Measurements from ENCODE around the gene FN3KRP.
A peak's percentile ranks its signal among the peaks of the same experiment; 100 is the strongest.
"Not testable (repeated sequence)": the region's sequence is repeated elsewhere in the genome, so short reads cannot be mapped to it uniquely, and the experiment has no call there.

FN3KRP gene

DNA sequence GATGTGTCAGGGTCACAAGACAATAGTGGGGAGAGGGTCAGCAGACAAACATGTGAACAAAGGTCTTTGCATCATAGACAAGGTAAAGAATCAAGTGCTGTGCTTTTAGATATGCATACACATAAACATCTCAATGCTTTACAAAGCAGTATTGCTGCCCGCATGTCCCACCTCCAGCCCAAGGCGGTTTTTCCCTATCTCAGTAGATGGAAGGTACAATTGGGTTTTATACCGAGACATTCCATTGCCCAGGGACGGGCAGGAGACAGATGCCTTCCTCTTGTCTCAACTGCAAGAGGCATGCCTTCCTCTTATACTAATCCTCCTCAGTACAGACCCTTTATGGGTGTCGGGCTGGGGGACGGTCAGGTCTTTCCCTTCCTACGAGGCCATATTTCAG lies 28.2 kb downstream of the FN3KRP start:
- DNase-seq: not testable (repeated sequence)

DNA sequence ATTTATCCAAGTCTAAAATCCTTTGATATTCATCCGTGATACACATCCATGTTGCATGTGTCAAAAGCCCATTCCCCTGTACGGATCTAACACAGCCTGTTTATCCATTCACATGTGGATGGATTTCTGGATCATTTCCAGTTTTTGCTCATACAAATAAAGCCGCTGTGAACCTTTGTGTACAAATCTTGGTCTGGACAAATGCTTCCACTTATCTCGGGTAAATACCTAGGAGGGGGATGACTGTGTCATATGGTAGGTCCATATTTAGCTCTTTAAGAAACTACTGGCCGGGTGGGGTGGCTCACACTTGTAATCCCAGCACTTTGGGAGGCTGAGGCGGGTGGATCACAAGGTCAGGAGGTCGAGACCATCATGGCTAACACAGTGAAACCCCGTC lies 29.0 kb downstream of the FN3KRP start:
- DNase-seq: no peak

DNA sequence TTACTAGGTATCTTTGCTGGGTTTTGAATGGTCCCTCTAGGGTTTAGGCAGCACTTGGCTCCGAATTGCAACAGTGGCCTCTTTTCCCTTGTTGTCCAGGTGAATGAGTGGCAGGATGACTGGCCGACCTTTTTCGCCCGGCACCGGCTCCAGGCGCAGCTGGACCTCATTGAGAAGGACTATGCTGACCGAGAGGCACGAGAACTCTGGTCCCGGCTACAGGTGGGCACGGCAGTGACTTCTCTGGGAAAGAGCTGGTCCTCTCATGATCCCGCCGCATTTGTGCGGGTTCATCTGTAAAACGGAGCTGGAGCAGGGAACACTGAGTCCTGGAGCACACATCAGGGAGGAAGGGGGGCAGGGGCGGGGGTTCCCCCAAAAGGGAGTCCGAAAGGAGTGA lies 32.2 kb downstream of the FN3KRP start:
- DNase-seq: no peak

DNA sequence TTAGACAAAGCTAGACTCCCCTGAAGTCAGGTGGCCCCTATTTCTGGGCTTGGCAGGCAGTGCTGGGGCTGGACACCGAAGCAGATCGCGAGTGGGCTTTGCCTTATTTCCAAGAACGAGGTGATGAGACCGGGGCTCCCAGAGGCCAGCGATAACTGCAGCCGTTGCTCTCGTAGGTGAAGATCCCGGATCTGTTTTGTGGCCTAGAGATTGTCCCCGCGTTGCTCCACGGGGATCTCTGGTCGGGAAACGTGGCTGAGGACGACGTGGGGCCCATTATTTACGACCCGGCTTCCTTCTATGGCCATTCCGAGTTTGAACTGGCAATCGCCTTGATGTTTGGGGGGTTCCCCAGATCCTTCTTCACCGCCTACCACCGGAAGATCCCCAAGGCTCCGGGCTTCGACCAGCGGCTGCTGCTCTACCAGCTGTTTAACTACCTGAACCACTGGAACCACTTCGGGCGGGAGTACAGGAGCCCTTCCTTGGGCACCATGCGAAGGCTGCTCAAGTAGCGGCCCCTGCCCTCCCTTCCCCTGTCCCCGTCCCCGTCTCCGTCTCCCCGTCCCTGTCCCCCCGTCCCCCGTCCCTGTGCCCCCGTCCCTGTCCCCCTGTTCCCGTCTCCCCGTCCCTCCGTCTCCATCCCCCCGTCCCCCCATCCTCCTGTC lies 33.9 kb downstream of the FN3KRP start:
- DNase-seq: no peak

DNA sequence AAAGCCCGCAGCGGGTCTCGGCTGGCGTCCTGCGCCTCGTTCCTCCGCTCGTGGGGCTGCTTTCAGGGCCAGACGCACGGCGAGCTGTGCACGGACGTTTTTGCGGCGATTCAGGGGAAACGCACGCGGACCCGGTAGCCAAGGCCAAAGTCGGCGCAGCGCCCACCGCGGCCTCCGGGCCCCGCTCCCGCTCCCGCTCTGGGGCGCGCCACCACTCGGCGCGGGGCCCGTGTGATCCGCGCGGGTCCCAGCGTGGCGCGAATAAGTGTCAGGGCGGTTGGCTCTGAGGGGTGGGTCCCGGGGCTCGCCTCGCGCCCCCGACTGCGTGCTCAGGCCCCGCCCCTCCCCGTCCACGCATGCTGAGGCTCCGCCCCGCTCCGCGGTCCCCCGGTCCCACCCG lies 34.7 kb downstream of the FN3KRP start:
- DNase-seq: no peak

DNA sequence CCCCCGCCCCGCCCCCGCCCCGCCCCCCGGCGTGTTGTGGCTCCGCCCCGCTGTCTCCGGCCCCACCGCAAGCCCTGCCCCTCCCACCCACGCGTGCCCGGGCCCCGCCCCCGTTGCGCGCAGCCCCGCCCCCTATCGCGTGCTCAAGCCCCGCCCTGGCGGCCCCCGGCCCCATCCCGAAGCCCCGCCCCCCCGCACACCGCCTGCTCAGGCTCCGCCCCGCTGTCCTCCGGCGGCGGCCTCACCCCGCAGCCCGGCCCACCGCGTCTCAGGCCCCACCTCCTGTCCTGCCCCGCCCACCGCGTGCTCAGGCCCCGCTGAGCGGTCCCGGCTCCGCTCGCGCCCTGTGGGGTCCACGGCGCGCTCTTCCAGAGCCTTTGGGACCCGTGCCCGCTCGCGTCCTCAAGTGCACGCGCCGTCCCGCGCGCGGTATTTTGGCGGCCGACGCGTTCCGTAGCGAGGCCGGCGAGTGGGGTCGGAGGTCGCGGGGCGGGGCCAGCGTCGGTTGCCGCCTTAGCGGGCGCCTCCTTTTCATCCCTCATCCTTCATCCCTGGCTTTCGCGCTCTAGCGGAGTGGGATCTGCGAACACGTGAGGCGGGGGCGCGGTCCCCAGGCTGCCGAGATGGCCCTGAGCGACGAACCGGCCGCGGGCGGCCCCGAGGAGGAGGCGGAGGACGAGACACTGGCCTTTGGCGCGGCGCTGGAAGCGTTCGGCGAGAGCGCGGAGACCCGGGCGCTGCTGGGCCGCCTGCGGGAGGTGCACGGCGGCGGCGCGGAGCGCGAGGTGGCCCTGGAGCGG lies 35.3 kb downstream of the FN3KRP start, which contains the start of gene TBCD:
Gene TBCD, plus strand, starts transcription at position 495 of the 800 bp plus-strand sequence. Its CDS starts 129 bp downstream, at position 624.
- peak; percentile 86 for DNase-seq

DNA sequence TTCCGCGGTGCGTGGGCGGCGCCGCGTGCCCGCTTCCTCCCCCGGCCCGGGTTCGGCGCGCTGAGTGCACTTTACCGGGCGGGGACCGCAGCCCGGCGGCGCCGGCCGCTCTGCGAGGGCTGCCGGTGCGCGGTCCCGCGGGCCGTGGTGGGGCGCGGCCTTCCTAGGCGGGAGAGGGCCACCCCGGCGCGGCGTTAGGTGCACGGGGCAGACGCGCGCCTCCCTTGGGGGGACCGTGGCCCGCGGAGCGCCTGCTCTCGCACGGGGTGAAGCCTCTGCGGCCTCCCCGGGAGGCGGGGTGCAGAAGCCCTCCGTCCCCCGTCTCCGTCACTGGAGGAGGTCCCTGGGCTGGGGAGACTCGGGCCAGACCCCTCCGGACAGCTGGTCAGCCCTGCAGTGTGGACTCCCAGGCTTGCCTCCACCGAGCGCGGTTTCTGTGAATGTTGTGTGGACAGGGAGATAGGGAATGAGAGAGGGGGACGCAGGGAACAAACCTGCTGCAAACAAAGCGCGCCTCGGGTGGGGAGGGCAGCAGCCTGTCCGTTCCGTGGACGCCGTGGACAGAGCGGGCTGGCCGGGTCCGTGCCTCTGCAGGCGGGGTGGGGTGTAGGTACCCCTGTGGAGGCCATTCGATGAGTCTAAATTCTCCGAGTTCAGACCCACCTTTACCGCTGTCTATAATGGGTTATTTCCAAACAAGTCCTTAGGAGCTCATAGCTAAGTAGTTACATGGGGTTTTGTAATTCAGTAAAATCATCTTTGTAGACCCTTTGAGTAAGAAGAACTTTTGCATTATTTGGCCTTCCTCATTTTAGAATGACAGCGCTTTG lies 36.1 kb downstream of the FN3KRP start:
- no peak for DNase-seq

DNA sequence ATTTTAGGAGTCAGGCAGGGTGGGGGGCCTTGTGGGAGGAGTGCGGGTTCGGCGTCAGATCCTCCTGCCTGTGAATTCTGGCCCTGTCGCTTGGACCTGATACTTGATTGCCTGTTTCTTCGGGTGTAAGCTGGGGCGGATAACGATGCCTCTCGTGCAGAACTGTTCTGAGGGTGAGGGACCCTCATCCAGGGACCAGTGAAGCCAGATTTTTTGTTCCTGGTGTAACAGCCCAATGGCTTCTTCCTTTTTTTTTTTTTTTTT lies 36.6 kb downstream of the FN3KRP start:
- no peak for DNase-seq

DNA sequence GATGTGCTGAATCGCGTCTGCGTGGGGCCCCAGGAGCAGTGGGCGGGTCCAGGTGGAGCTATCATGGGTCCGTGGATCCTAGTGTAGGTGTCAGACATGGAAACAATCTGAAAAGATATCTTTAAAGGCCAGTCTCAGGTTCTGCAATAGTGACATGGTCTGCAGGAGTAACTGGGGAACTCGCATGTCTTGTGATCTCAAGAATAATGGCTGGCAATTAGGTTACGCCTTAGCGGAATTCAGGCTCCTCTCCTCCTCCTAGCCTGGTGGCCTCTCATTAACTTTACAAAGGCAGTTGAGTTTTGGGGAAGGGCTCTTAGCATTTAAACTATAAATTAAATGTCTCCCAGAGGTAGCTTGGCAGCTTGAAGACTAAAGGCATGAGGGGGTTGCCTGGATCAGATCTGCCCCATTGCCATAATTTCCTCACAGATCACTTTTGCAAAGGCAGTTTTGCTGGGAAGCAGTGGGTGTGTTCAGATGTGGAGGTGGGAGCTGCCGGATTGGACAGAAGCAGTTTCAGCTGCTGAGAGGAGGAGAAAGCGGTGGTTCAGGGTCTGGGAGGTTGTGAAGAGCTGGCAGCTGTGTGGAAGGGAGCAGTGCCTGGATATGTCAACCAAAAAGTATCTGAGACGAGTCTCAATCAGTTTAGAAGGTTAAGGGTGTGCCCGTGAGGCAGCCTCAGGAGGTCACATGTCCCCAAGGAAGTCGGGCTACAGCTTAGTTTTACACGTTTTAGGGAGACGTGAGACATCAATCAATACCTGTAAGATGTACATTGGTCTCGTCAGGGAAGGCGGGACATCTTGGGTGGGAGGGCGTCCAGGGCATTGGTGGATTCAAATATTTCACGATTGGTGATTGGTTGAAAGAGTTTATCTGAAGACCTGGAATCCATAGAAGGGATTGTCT lies 38.0 kb downstream of the FN3KRP start:
- DNase-seq: no peak

DNA sequence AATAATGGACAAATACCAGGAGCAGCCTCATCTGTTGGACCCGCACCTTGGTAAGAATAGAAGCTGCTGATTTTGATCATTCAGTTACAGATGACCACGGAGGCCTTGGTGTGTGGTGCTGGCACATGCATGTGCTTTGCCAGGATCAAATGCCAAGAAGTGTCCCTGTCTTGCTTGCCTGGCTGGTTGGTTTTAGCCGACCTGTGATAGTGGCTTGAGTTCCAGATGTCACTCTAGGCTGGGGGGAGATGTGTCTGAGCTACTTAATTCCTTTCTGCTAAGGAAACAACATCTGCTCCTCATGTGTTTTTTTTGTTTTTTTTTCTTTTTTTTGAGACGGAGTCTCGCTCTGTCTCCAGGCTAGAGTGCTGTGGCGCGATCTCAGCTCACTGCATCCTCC lies 39.7 kb downstream of the FN3KRP start:
- no peak for DNase-seq

DNA sequence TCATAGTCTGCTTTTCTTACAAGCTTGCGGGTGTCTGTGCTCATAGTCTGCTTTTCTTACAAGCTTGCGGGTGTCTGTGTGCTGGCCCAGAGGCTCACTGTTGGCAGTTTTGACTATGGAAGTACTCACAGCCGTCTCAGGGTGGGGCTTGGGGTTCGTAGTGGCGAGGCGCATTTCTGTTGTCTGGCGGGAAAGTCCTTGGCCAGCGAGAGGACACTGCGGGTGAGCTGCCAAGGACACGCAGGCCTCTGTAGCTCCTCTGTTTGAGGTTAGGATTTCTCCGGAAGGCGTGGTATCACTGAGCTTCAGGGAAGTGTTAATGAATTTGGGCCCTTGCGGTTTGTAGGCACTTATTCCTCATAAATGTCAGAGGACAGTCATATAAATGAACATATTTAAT lies 48.9 kb downstream of the FN3KRP start:
- DNase-seq: no peak

DNA sequence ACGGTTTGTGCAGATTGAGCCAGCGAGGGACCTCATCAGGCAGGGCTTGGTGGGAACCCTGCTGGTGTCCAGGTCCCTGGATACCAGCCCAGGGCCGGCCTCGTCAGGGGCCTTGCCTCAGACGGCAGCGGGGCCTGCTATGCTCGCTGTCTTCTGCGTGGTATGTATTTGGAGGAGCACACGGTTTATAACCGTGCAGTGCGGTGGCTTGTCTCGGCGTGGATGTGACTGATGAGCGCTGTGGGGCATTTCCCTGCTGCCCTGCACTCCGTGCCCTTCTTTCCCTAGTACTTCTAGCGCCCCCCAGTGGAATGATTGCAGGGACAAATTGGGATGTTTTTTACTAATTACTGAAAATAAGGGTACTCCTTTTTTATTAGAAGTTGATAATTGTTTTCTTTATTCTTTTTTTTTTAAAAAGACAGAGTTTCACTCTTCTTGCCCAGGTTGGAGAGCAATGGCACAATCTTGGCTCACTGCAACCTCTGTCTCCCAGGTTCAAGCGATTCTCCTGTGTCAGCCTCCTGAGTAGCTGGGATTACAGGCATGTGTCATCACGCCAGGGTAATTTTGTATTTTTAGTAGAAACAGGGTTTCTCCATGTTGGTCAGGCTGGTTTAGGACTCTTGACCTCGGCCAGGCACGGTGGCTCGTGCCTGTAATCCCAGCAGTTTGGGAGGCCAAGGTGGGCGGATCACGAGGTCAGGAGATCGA lies 50.7 kb downstream of the FN3KRP start:
- peak; percentile 47 for DNase-seq

DNA sequence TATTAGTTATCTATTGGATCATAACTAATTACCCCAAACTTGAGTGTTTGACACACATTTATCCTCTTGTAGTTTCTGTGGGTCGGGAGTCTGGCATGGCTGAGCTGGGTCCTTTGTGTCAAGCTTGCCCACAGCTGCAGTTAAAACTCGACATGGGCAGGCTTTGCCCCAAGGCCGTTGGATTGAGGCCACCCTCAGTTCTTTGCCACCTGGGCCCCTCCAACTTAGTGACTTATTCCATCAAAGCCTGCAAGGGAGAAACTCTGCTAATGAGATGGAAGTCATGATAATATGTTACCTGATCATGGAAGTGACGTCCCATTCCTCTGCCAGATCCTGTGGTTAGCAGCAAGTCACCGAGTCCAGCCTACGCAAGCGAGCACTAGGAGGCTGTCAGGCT lies 52.5 kb downstream of the FN3KRP start:
- DNase-seq: no peak

DNA sequence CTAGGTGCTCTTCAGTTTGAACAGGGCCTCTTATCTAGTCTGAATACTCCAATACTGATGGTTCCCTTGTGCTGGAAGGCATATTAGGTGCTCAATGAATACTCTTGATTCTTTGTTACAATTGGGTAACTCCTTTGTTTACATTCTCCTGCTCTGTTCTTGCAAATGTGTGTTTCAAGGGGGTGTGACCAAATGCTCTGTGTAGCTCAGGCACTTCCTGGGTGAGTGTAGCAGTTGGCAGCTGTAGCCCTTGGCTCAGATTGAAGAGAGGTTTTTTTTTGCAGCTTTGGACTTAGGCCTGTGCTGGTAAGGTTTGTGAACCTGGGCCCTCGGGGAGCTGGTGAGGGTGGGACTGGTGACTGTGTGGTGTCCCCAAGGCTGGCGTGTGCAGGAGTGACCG lies 55.5 kb downstream of the FN3KRP start:
- peak; percentile 18 for DNase-seq

DNA sequence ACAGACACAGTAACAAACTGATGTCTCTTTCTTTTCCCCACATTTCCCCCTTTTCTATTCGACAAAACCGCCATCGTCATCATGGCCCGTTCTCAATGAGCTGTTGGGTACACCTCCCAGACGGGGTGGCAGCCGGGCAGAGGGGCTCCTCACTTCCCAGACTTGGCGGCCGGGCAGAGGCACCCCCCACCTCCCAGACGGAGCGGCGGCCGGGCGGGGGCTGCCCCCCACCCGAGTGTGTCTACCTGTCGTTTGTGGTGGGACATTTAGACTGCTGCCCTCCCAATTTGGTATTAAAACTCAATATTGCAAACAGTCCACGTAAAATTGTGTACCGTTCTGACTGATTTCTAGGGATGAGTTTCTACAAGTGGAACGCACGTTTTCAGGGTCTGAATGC lies 58.0 kb downstream of the FN3KRP start:
- DNase-seq: not testable (repeated sequence)

DNA sequence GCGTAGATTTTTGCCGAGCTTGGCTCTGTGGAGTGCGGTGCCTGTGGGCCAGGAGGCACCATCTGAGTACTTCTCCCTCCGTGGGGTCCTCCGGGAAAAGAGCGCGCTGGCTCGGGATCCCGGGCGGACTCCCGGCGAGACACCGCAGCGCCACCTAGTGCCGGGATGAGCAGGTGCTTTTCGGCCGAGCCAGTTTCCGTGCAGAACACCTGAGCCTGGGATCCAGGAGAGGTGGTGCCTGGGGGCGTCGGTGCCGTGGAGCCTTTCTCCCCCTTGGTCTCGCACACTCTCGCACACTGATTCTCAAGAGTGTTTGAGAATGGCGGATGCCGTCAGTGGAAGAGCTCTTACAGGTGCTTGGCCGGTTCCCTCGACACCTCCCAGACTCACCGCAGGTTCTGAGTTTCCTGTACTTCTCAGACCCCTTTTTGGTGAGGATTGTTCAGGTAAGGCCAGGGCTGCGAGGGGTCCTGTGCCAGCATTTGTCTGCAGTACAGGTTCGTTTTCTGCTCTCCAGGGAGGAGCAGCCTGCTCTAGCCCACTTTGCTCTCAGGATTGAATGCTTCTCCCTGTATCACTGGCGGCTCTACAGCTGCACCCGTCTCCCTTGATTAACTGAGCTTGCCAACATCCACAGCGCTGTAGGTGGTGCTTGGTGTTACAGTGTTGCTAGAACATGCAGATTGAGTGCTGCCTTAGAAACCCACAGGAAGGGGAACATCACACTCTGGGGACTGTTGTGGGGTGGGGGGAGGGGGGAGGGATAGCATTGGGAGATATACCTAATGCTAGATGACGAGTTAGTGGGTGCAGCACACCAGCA lies 58.7 kb downstream of the FN3KRP start:
- peak; percentile 41 for DNase-seq

DNA sequence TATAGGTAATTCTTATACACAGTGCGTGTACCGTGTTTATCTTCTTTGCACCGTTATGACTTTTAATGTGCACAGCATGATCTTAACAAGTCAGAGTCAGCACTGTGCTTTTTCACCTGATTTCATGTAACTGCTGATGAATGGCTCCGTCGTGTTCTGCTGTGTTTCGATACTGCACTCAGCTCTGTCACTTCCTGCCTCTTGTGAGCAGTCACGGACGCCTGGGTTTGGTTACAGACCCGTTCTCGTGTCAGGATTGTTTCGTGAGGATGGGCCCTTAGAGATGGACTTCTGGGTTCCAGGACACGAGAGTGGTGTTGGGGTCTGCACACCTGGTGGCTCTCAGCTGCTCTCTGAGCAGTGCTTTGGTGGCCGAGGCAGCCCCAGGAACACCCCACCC lies 59.9 kb downstream of the FN3KRP start:
- no peak for DNase-seq
